ENCODE data around the gene DNM1L.

DNA sequence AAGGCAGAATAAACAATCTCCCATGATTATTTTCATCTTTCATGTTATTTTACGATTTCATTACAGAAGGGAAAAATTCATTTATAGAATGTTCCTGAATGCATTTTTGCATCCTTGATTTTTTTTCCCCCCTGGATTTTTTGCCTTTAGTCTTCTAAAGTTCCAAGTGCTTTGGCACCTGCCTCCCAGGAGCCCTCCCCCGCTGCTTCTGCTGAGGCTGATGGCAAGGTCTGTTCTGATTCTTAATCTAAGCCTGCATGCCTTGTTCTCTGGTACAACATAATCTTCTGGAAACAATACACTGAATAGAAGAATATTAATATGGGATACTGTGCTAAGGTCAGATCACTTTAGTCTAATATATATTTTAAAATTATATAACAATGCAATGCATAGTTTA lies 58.6 kb downstream of the DNM1L start:
- TF ChIP-seq MYC (IDR thresholded peaks at IDR 0.05; ENCODE audit: low read depth, low read length) (no peak), POLR2A (IDR thresholded peaks at IDR 0.05; ENCODE audit: low read depth, low read length) (no peak), POLR2AphosphoS5 (IDR thresholded peaks at IDR 0.05; ENCODE audit: insufficient read depth, low read depth, low read length) (no peak), EZH2 (IDR thresholded peaks at IDR 0.05; ENCODE audit: borderline replicate concordance, low read depth, low read length, severe bottlenecking) (no peak), JUN (IDR thresholded peaks at IDR 0.05; ENCODE audit: borderline replicate concordance, insufficient read depth, insufficient read length, low read depth) (no peak)
- TF ChIP-seq, protein P1, sequence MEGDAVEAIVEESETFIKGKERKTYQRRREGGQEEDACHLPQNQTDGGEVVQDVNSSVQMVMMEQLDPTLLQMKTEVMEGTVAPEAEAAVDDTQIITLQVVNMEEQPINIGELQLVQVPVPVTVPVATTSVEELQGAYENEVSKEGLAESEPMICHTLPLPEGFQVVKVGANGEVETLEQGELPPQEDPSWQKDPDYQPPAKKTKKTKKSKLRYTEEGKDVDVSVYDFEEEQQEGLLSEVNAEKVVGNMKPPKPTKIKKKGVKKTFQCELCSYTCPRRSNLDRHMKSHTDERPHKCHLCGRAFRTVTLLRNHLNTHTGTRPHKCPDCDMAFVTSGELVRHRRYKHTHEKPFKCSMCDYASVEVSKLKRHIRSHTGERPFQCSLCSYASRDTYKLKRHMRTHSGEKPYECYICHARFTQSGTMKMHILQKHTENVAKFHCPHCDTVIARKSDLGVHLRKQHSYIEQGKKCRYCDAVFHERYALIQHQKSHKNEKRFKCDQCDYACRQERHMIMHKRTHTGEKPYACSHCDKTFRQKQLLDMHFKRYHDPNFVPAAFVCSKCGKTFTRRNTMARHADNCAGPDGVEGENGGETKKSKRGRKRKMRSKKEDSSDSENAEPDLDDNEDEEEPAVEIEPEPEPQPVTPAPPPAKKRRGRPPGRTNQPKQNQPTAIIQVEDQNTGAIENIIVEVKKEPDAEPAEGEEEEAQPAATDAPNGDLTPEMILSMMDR (IDR thresholded peaks at IDR 0.05; ENCODE audit: extremely low read depth in 1 of 2, insufficient read depth in 1 of 2, low read depth in 1 of 2, low read length in 2 of 2) = no peak

Data from endothelial cell of umbilical vein (primary cell).